Measurements from ENCODE around the gene RADIL.

Gene RADIL

DNA sequence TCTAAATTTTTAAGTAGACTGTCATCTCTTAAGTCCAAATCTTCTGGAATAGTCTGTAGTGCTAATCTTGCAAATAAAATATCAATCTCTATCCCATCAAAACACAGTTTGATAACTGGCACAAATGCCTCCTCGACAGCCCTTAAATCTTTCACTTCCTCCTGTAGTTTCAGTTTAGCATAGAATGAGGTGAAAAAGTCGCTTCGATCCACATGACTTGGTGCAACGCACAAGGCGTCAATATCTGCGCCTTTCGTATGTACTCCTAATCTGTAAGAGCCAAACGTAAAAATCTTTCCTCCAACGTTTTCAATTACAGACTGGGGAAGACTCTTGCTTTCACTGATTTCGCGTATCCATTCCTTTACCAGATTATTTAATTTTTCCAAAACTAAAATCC, 22.3 kb downstream of the RADIL start:
- DNase-seq (ENCODE audit: low read depth), result no peak
- peak overlapping the region; percentile 33 for H3K4me3 ChIP-seq (ENCODE audit: low read depth, low read length)

- no peak for DNase-seq (ENCODE audit: low read depth)
- H3K4me3 ChIP-seq (ENCODE audit: low read depth, low read length), result no peak overlapping the region
Measured at GRCh38 chr7:4857189-4857588, 26.3 kb downstream of the RADIL start.

- no peak for DNase-seq (ENCODE audit: low read depth)
- no peak overlapping the region for H3K4me3 ChIP-seq (ENCODE audit: low read depth, low read length)
Measured at GRCh38 chr7:4856336-4857057, 27.0 kb downstream of the RADIL start.

- H3K4me3 ChIP-seq (ENCODE audit: low read depth, low read length), result no peak overlapping the region
- DNase-seq (ENCODE audit: low read depth), result no peak
Measured at GRCh38 chr7:4854916-4855315, 28.6 kb downstream of the RADIL start.

DNA sequence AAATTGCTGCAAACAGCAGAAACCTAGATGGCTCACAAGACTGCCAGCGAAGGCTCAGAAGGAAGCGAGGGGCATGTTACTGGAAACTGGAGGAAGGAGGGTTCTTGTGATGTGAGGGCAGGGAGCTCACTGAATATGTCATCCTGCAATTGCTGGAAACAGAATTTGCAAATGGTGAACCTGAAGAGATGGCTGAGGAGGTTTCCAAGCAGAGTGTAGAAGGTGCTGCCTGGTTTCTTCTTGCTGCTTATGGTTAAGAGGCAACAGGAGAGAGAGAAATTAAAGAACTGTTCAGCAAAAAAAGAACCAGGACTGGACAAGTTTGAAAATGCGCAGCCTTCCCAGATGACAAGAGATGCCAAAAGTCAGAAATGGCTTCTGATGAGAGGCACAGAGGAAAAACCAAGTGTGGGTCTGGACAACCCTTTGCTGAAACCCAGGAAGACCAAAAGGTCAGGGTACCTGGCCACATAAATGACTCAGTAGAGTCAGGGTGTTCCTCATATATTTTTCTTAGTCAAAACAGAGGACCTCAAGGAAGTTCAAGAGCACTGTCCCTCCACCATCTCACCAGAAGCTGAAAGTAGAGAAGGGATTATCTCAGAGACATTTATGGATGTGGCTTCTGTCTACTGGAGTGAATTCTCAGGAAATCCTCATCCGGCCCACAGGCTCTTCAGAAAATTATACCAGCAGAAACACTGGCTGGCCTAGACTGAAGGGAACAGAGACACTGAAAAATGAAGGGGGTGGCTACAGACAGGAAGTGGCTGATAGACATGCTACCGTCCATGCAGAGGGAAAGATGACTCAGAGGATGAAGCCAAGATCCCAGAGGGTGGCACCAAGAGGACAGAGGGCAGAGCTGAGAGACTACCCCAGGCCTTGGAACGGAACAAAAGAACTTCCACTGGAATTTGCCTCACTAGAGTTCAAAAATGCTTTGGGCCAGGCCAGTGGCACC, 31.8 kb downstream of the RADIL start:
- DNase-seq (ENCODE audit: low read depth), result no peak
- no peak overlapping the region for H3K4me3 ChIP-seq (ENCODE audit: low read depth, low read length)

DNA sequence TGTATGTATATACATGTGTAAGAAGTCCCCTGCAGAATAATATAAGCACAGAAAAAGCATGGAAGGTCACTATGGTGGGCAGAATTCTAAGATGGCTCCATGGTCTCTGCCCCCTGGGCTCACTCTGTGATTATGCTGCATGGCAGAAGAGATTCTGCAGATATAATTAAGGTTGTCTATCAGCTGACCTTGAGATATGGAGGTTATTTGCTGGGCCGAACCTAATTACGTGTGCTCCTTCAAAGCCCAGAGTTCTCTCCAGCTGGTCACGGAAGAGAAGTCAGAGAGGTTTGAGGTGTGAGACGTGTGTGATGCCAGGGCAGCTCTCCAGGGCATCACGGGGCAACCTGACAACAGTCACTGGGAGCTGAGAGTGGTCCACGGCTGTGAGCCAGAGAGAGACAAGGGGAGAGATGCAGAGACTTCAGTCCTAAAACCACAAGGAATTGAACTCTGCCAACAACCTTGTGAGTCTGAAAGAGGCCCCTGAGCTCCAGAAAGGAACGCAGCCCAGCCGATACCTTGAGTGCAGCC, 33.2 kb downstream of the RADIL start:
- DNase-seq (ENCODE audit: low read depth), result no peak
- no peak overlapping the region for H3K4me3 ChIP-seq (ENCODE audit: low read depth, low read length)

DNA sequence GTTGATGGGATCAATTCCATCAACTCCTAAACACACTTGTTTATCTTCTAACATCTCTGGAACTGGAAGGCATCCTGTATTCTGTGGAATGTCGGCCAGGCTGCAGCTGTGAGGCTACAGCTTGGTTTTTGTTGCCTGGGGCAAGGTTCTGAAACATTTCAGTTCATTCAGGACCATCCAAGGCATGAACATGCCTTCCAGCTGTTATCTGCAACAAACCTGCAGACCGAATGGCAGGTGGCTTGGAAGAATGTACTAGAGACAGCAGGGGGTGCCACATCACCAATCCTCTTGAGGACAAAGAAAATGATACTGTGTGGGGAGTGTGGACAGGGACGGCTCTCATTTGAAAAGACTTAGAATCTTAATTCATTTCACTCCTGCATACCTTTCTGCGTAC, 34.1 kb downstream of the RADIL start:
- DNase-seq (ENCODE audit: low read depth), result no peak
- H3K4me3 ChIP-seq (ENCODE audit: low read depth, low read length), result no peak overlapping the region

DNA sequence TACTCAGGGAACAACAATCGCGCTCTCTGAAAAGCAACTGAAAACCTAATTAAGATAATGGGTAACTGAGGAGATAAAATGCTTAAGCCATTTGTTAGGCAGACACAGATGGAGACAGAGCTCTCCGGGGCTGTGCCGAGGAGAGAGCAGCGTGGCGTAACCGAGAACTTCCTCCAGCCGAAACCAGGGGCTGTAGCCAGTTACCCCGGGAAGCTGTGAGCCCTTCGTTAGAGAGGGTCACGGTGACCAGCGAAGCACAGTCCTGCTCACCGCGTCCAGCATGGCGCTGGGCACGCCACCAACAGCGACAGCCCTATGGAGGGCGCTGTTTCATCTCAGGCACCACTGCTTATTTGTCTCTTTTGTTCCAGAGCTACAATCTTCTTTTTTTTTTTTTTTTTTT, 37.8 kb downstream of the RADIL start:
- H3K4me3 ChIP-seq (ENCODE audit: low read depth, low read length), result no peak overlapping the region
- DNase-seq (ENCODE audit: low read depth), result no peak

DNA sequence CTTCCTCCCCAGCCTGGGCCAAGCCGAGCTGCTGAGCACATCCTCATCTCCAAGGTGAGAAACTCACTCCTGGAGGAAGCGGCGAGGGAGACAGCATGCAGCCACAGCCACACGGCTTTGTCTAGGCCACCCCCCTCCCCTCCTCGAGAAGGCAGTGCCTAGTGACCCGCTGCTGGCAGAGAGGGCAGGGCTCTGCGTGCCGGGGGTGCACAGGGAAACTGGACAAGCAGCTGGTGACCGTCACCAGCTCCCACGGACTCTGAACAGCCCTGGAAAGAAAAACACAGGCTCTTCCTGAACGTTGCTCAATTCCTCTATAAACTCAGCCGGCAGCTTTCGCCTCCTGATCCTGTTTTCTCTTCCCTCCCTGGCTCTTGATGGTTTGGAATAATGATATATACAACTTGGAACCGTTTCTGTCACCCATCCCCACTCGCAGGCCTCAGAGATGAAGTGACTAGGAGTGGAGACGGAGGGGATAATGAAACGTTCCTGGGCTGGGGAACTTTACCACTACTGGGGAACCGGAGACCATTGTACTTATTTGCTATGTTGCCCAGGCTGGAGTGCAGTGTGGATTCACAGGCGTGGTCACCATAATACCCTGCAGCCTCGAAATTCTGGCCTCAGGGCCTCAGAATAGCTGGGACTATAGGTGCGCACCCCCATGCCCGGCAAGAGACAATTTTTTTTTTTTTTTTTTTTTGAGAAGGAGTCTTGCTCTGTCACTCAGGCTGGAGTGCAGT, 41.0 kb downstream of the RADIL start:
- no peak for DNase-seq (ENCODE audit: low read depth)
- H3K4me3 ChIP-seq (ENCODE audit: low read depth, low read length), result no peak overlapping the region

- no peak for DNase-seq (ENCODE audit: low read depth)
Measured at GRCh38 chr7:4841836-4842235, 41.7 kb downstream of the RADIL start.

DNA sequence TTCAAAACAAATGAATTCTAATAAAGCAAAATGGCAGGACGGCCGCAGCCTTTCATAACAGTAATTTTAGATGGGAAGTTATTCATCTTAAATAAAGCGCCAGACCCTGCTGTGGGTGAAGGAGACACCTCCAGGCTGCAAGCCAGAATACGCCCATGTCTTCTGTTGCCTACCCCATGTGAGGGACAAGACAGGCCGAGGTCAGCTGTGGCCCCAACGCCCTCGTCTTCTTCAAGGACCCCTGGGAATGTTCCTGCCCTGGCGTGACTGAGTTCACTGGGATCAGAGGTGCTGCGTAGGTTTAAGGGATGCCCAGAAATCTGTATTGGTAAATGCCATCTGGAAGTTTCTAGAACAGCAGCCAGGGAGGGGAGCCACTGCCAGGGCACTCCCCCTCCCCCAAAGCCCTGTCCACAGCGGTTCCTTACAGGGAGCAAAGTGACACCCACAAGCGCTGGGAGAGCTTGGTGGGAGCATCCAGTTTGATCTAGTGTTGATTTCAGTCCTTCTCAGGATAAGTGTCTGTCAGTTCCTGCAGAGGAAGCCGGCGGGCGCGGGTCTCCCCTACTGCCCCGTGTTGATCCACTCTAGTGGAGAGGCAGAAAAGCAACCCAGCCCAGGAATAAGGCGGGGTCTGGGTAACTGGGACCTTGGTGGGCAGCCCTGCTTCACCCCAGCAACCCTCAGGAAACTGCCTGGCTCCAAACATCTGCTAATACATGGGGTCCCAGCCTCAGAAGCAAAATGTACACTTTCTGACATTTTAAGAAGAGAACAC, 42.3 kb downstream of the RADIL start:
- DNase-seq (ENCODE audit: low read depth), result no peak
- H3K4me3 ChIP-seq (ENCODE audit: low read depth, low read length), result no peak overlapping the region

More at GRCh38 chr7:4841836-4842235, 41.7 kb downstream of the RADIL start:
- no peak overlapping the region for H3K4me3 ChIP-seq (ENCODE audit: low read depth, low read length)

DNA sequence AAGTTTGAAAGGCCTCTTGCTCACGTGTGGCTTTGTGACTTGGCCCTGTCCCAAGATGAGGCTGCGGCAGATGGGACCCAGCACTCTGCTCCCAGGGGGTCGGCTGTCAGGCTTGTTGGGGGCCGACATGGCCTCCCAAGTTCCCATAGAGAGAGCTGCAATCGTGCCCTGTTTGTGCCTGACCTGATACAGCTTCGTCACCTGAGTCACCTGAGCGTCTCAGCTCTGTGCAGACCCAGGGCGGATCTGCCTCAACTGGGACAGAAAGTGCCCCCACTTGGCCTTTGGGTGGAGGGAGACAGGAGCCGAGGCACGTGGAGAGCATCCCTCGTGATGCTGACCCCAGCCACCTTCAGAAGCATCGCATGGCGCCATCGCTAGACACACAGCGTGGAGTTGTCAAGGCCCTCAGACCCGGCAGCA, 43.4 kb downstream of the RADIL start:
- no peak for DNase-seq (ENCODE audit: low read depth)
- H3K4me3 ChIP-seq (ENCODE audit: low read depth, low read length), result no peak overlapping the region

- no peak for DNase-seq (ENCODE audit: low read depth)
- H3K4me3 ChIP-seq (ENCODE audit: low read depth, low read length), result no peak overlapping the region
Measured at GRCh38 chr7:4838626-4839334, 44.7 kb downstream of the RADIL start.

DNA sequence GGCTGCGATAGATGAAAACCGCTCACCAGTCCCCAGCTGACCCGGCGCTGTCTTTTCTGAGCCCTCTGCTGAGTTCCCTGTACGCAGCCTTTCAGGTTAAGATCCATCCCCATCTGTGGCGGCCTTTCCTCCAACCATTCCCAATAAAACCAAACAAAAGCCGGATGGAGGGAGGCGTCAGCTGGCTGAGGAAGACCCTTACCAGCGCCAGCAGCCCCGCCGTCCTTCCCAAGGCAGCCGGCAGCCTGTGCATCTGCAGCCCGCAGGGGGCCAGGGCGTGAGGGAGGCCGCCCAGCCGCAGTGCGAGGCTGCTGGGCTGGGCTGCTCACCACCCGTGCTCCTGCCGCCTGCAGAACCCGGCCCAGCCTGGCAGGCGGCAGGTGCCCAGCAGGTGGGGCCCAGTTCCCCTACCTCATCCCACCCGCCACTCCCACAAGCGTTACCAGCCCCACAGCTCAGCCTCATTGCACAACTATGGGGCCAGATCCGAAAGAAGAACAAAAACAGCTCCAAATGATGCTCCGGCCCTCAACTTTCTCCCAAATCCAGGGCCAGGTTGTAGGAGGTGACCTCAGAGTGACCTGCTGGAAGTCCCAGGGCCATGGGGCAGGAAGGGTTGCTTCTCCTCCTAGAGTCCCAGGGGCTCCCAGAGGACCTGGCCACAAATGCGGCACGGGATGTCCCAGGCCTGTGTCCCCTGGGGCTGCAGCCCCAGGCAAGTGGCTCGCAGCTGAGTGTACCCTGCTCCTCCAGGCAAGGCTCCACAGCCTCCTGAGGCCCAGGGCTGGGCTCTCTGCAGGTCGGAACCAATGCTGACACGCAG, 45.5 kb downstream of the RADIL start:
- DNase-seq (ENCODE audit: low read depth), result no peak
- H3K4me3 ChIP-seq (ENCODE audit: low read depth, low read length), result no peak overlapping the region

DNA sequence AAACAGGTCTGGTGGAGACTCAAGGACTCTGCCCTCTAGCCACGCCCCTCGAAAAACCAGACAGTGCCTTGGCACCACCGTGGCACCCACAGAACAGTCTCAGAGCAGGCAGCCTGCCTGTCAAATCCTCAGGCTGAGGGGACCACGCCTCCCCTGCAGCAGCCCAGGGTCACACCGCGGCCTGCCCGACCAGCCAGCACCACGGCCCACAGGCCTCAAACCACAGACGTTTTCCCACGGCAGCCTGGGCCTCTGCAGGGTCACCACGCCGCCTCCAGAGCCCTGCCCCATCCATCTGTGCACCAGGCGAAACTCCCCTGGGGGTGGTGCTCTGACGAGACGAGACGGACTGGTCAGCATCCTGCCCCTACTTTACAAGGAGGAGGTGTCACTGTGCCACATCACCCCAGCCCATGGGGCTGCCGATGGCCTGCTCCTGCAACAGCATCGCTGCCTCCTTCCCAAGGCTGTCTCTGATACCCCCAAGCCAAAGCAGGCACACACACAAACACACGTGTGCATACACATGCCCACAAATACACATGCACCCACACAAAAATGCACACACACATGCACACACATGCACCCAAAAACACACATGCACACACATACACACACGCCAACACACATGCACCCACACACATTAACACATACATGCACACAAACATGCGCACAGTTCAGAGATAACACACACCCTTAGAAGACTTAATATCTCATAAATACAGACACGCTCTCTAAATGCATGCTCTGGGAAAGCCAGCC, 46.3 kb downstream of the RADIL start:
- no peak overlapping the region for H3K4me3 ChIP-seq (ENCODE audit: low read depth, low read length)
- no peak for DNase-seq (ENCODE audit: low read depth)

GRCh38 chr7:4836206-4836661, 47.3 kb downstream of the RADIL start:
- DNase-seq (ENCODE audit: low read depth), result no peak
- no peak overlapping the region for H3K4me3 ChIP-seq (ENCODE audit: low read depth, low read length)

Measured in skeletal muscle cell (primary cell).